Colon (tissue), 2 donors: ENCODE data around the gene INPP5B.
A peak's percentile ranks its signal among the peaks of the same experiment; 100 is the strongest.

Experiments
- FAIRE-seq: peaks from 2 replicates; lab custom pipeline; 2012; peaks lifted over from hg19 to GRCh38; lab: Jason Lieb, UNC
- donor health status: control.
- donor health status: control.

The INPP5B gene

DNA sequence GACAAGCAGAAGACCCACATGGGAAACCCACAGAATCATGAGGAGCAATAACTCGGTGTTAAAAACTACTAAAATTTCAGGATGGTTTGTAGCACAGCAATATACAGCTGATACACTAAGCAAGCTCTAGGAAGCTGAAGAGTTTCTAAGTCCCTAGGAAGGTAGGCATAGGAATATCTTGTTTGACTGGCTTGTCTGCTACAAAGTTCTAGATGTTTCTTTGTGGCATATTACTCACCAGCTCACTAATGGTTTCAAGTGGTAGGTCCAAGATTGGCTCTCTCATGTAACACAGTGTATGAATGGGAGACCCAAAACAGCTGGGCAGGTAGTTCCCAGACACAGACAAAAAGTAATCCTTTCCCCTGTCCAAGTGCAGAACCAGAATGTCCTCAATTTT lies 74.2 kb downstream of the INPP5B start:
- FAIRE-seq = no peak

DNA sequence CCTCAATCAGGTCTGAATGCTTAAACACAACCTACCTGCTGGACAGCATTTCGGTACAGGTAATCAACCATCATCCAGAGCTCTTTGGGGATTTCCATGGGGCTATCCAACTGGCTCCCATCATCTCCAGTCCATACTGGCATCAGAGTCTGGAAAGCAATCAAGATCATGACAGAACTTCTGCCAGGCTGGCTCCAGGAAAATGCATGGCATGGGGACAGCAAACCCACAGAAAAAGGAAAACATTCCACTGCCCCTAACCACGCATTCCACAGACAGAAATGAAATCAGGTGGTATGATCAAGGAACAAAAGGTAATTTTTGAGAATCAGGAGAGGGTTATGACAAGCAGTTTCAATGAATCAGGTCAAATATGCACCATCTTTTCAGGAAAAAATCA lies 78.4 kb downstream of the INPP5B start:
- no peak for FAIRE-seq

GRCh38 chr1:37867784-37868183 lies 79.1 kb downstream of the INPP5B start:
- no peak for FAIRE-seq

DNA sequence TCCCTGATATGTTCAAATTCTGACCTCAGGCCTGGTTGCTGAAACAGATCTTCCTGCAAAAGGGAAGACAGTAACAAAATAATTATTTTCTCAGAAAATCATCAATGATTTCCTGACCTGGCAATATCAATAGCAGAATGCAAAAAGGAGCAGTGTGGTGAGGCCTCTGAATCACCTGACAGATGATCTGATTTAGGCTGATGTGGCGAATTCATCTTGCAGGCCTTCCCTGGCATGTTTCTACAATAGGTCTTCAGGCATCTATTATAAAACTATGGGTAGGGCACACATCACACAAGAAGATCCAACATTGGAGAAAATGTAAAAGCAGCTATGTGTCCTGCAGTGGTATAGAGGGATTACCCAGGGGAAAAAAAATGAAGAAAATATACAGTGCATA lies 80.4 kb downstream of the INPP5B start:
- FAIRE-seq = no peak

- FAIRE-seq = no peak
Measured at GRCh38 chr1:37865348-37866120, 81.3 kb downstream of the INPP5B start.

DNA sequence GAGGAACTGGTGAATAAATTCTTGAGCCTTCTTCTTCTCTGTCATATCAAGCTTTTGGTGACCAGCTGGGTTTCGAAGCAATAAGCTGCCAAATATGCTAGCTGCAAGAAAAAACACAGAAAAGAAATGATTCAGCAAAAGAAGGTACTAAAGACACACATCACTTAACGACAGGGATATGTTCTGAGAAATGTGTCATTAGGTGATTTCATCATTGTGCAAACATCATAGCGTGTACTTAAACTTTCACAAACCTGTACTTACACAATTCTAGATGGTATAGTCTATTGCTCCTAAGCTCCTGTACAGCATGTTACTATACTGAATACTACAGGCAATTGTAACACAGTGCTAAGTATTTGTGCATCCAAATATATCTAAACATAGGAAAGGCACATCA lies 84.5 kb downstream of the INPP5B start:
- FAIRE-seq = no peak

DNA sequence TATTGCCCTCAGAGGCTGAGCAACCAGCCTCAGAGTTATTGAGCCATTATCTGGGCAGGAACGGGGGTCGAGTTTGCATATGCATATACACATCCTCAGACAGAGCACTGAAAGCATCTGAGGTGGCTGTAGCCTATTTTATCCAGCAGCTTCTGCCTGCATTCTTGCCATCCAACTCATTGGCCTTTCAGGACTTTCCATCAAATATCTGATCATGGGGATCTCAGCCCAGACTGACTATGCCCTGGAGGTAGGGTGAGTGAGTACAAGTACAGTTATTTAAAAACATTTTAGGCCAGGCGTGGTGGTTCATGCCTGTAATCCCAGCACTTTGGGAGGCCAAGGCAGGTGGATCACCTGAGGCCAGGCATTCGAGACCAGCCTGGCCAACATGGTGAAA lies 85.7 kb downstream of the INPP5B start:
- FAIRE-seq = no peak

DNA sequence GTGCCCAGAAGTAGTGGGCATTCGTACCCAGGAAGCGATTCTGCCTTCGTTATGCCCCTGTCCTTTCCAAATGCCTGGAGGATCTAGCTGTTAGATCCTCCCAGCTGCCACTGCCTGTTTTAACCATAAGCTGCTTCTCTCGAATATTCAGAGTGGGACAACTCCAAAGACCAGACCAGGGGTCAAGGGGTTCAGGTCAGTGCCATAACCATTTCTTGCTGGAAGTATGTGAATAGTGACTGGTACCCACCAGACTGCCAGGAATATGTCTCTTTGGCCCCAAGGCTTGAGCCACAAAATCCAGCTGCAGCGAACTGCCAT lies 86.5 kb downstream of the INPP5B start:
- FAIRE-seq = no peak

DNA sequence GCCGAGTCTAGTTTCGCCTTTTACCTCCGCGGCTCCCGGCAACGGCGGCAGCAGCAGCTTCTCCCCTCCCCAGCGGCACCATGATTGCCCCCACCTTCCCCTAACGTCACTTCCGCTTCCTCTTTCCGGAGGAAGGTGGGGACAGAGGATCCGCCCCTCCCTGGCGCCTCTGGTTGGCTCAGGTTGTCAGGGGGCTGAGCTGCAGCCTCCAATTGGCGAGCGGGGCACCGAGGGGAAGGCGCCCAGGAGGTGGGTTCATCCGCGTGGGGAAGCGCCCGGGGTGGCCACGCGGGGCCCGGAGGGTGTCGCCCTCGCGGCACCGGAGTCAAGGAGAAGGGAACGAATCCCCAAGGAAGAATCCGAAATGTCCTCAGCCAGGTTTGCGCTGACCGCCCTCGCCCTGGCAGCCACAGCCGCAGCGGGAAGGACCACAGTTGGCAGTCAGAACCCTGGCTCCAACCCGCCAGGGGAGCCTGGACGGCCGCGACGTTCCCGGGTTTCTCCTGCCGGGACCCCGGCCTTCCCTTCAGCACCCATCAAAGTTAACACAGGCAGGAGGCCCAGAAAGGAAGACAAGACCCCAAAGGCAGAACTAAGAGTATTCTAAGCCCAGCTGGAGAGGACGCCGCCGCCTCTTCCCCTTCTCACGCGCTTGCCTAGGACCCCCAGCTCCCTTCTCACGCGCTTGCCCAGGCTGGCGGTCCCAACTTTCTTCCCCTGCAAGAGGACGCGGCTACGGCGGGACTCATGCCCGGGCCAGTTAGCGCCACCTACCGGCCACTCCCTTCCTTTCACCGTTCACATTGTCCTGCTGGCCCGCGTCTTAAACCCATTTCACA lies 87.1 kb downstream of the INPP5B start, which contains the start of gene MTF1:
Gene MTF1, minus strand, starts transcription at position 86 of the 839 bp plus-strand sequence. CDS start 1,934 bp downstream, outside the sequence.
- FAIRE-seq = no peak

GRCh38 chr1:37858931-37859506 lies 87.8 kb downstream of the INPP5B start:
- FAIRE-seq = no peak

GRCh38 chr1:37854406-37854805 lies 92.4 kb downstream of the INPP5B start:
- no peak for FAIRE-seq

- no peak for FAIRE-seq
Measured at GRCh38 chr1:37853157-37853556, 93.7 kb downstream of the INPP5B start.

DNA sequence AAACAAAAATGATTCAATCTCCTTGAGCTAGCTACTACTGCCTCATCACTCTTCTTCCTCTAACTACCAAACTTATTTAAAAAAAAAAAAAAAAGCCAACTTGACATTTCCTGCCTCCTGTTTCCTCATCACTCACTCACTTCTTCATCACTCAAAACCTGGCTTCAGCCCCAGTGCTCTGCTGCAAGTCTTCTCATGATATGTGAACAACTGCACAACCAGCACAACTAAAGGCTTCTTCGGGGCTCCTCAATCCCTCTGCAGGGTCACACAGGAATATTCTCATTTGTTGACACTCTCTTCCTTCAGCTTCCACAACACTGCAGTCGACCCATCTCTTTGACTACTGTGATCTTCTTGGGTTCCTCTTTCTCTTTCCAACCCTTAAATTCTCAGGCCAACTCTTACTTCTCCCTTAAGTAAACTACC lies 95.1 kb downstream of the INPP5B start:
- no peak for FAIRE-seq

- FAIRE-seq = no peak
Measured at GRCh38 chr1:37851262-37851661, 95.6 kb downstream of the INPP5B start.

DNA sequence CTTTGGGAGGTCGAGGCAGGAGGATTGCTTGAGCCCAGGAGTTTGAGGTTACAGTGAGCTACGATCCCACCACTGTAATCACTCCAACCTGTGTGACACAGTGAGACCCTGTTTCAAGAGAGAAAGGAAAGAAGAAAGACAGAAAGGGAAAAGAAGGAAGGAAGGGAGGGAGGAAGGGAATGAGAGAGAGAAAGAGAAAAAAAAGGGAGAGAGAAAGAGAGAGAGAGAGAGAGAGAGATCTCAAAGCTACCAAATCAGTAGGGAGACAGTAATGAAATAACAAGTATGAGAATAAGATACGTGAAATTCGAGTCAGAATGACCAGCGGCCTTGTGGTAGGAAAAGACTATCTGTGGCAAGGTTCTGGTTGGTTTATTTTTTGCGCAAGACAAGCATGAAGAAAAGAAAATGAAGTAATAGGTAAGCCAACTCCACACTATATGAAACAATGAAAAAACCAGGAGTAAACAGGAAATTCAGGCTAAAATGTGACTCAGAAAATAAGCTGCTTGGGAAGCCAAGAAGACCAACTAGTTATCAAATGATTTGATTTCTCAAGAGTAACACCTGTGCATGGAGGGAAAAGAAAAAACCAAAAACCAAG lies 96.4 kb downstream of the INPP5B start:
- no peak for FAIRE-seq

- no peak for FAIRE-seq
Measured at GRCh38 chr1:37849480-37849879, 97.4 kb downstream of the INPP5B start.

- peak; percentile 5 for FAIRE-seq
Measured at GRCh38 chr1:37846647-37847339, 100.1 kb downstream of the INPP5B start.

DNA sequence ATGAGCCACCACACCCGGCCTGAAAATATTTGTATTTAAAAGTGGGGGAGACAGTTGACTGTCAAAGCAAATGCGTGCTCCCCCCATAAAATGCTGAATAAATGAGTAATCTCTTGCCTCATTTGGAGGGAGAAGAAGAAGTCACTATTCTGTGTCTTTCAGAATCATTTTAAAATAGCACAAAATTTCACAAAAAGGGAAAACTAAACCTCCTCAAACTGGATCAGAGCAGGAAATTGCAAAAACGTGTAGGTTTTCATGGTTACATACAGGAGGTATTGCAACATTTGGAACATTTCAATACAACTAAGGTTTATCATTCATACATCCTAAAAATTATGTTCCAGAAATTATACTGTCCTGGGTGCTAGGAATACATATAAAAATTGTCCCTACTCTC lies 101.1 kb downstream of the INPP5B start:
- FAIRE-seq = no peak

- FAIRE-seq = no peak
Measured at GRCh38 chr1:37845049-37845646, 101.7 kb downstream of the INPP5B start.

DNA sequence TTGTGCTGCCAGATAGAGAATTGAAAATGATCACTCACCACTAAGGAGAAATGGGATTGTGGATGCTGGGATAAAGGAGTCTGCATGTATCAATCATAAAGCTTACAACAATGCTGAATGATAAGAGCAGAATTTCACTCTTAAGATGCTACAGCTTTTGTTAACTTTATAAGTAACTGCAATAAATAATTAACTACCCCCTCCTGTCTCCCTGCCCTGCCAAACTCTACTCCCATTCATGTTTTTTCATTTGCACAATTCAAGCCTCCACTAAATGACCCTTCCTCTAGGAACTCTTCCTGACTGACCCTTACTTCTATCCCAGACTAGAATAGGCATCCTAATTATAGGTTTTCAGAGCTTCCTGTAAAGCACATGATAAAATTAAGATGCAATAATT lies 102.3 kb downstream of the INPP5B start:
- FAIRE-seq = no peak

DNA sequence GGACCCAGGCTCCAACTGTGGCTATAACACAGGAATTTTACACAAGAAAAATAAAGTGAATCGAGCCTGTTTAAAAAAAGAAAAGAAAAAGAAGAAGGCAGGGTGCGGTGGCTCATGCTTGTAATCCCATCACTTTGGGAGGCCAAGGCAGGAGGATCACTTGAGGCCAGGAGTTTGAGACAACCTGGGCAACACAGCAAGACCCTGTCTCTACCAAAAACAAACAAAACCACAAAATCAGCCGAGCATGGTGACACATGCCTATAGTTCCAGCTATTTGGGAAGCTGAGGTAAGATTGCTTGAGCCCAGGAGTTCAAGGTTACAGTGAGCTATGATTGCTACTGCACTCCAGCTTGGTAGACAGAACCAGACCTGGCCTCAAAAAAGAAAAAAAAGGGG lies 105.2 kb downstream of the INPP5B start:
- no peak for FAIRE-seq

DNA sequence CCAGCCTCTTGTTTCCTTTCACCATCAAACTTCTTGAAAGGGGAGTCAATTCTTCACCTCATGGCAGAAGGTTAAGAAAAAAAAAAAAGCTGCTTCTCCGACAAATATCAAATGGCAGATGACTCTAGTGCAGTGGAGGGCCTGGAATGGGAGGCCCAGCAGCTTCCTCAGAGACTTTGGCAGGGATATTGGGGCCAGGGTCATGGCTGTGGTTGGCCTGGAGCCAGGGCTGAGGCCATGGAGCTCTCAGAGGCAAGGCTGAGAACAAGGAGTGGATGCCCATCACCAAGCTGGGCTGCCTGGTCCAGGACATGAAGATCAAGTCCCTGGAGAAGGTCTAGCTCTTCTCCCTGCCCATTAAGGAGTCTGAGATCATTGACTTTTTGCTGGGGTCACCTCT lies 106.1 kb downstream of the INPP5B start:
- FAIRE-seq = no peak
